ENCODE measurements around the gene RRP9. TPM values are rescaled to one million over a fixed set of nuclear protein-coding genes. Genes with fewer than 3 reads are reported as not detected.

The RRP9 gene
- total and polyA plus RNA-seq, 2 donors (not counting 1 experiment from before 2014, with no cell fraction given): 10.6 to 19.7 TPM

DNA sequence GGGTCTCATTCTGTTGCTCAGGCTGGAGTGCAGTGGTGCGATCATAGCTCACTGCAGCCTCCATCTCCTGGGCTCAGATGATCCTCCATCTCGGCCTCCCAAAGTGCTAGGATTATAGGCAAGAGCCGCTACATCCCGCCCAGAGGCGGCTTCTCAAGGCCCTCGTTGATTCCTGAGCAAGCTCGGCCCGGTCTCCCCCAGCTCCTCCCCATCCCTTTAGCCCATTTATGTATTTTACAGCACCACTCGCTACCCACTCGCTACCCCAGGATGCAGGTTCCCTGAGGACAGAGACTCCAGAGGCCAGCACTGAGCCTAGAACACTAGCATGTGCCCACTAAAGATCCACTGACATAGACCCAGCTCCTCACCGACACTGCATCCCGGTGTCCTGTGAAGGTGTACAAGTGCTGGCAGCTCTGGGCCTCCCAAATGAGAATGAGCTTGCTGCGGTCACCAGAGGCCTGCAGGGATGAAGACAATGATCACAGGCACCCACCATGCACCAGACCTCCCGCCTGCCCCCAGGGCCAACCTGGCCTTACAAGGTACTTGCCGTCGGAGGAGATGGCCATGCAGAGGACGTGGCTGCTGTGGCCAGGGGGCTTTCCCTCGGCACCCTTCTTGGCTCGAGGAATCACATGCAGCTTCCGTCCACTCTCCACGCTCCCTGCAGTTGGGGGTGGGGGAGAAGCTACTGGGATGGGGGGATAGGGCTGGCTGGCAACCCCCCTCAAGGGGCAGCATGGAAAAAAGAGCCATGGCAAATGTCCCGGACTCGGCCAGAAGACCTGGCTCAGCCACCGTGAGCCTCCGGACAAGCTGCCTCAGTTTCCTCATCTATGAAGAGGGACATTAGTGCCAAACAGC, 5.6 kb downstream of the RRP9 start:
- Histone ChIP-seq H3K79me2 (ENCODE audit: control insufficient read depth, insufficient read depth, low read length) (peaks cover 17% of the 10 kb centered on the region), H3K4me3 (replicated peaks in 1 of 4; ENCODE audit: control extremely low read depth in 1 of 4, insufficient read depth in 1 of 4, low read depth in 3 of 4, low read length in 4 of 4) (no peak overlapping the region), H3K4me2 (ENCODE audit: extremely low read depth, insufficient read depth, low read length) (no peak overlapping the region), H3K27ac (ENCODE audit: insufficient read depth, low read length) (no peak overlapping the region), H3K9me3 (ENCODE audit: control insufficient read depth, insufficient read depth, low read depth, low read length) (no peaks in the 10 kb centered on the region), H3K4me1 (ENCODE audit: control insufficient read depth, extremely low read depth, insufficient read depth, low read length) (peaks cover 2% of the 10 kb centered on the region), H3K36me3 (ENCODE audit: control insufficient read depth, insufficient read depth, low read length) (peaks cover 20% of the 10 kb centered on the region), H3K9ac (ENCODE audit: insufficient read depth, low read length) (no peak overlapping the region), H4K20me1 (ENCODE audit: control insufficient read depth, extremely low read depth, insufficient read depth, low read length) (no peaks in the 10 kb centered on the region), H2AFZ (ENCODE audit: low read length) (no peak overlapping the region), H3K27me3 (ENCODE audit: control insufficient read depth, insufficient read depth, low read length) (no peaks in the 10 kb centered on the region)
- no peak for TF ChIP-seq EZH2 (IDR thresholded peaks at IDR 0.05; ENCODE audit: low read length, missing control alignments)
- TF ChIP-seq, protein P1, sequence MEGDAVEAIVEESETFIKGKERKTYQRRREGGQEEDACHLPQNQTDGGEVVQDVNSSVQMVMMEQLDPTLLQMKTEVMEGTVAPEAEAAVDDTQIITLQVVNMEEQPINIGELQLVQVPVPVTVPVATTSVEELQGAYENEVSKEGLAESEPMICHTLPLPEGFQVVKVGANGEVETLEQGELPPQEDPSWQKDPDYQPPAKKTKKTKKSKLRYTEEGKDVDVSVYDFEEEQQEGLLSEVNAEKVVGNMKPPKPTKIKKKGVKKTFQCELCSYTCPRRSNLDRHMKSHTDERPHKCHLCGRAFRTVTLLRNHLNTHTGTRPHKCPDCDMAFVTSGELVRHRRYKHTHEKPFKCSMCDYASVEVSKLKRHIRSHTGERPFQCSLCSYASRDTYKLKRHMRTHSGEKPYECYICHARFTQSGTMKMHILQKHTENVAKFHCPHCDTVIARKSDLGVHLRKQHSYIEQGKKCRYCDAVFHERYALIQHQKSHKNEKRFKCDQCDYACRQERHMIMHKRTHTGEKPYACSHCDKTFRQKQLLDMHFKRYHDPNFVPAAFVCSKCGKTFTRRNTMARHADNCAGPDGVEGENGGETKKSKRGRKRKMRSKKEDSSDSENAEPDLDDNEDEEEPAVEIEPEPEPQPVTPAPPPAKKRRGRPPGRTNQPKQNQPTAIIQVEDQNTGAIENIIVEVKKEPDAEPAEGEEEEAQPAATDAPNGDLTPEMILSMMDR (conservative IDR thresholded peaks at IDR 0.05 in 1 of 2, IDR thresholded peaks at IDR 0.05 in 1 of 2; ENCODE audit: low read depth in 1 of 2, low read length in 2 of 2): no peak
- no peak for DNase-seq (ENCODE audit: low read depth in 2 of 2)

DNA sequence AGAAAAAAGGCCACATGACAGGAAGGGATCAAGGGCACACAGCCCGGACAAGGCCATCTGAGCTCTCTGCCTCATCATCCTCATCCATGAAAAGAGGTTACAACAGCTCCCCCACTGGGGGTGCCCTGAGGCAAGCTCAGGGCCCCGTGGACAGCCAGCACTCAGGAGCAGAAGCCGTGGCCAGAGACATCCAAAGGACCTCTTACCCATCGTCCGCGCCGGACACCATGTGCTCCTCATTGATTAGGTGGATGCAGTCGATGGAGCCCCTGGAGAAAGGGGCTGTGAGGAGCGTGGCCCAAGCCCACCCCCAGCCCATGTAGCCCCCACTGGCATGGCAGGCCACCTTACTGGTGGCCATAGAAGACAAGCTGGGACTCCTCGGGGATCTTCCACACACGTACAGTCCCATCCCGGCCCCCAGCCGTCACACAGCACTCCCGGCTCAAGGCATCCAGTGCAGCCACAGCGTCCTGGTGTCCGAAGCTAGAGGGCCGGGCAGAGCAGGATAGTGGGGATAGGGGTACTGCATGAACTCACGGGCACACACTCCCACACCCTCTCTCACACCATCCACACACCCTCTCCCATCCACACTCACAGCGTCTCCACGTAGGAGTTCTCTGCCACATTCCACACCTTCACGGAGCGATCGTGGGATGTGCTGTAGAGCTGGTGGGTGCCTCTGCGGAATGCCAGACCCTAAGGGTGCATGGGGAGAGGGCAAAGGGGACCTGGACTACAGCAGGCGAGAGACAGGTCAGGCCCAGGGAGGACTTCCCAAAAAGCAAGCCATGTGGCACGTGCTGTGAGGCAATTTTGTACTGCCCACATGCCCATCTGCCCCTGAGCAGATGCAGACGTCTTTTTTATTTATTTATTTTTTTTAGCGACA, 6.5 kb downstream of the RRP9 start:
- Histone ChIP-seq H3K36me3 (ENCODE audit: control insufficient read depth, insufficient read depth, low read length) (peaks cover 20% of the 10 kb centered on the region), H3K27ac (ENCODE audit: insufficient read depth, low read length) (no peak overlapping the region), H3K4me3 (replicated peaks in 1 of 4; ENCODE audit: control extremely low read depth in 1 of 4, insufficient read depth in 1 of 4, low read depth in 3 of 4, low read length in 4 of 4) (no peak overlapping the region), H3K4me1 (ENCODE audit: control insufficient read depth, extremely low read depth, insufficient read depth, low read length) (no peaks in the 10 kb centered on the region), H3K27me3 (ENCODE audit: control insufficient read depth, insufficient read depth, low read length) (no peaks in the 10 kb centered on the region), H3K4me2 (ENCODE audit: extremely low read depth, insufficient read depth, low read length) (no peak overlapping the region), H3K9ac (ENCODE audit: insufficient read depth, low read length) (no peak overlapping the region), H3K9me3 (ENCODE audit: control insufficient read depth, insufficient read depth, low read depth, low read length) (no peaks in the 10 kb centered on the region), H3K79me2 (ENCODE audit: control insufficient read depth, insufficient read depth, low read length) (peaks cover 9% of the 10 kb centered on the region), H2AFZ (ENCODE audit: low read length) (no peak overlapping the region), H4K20me1 (ENCODE audit: control insufficient read depth, extremely low read depth, insufficient read depth, low read length) (no peaks in the 10 kb centered on the region)
- no peak for TF ChIP-seq EZH2 (IDR thresholded peaks at IDR 0.05; ENCODE audit: low read length, missing control alignments)
- no peak for DNase-seq (ENCODE audit: low read depth in 2 of 2)

DNA sequence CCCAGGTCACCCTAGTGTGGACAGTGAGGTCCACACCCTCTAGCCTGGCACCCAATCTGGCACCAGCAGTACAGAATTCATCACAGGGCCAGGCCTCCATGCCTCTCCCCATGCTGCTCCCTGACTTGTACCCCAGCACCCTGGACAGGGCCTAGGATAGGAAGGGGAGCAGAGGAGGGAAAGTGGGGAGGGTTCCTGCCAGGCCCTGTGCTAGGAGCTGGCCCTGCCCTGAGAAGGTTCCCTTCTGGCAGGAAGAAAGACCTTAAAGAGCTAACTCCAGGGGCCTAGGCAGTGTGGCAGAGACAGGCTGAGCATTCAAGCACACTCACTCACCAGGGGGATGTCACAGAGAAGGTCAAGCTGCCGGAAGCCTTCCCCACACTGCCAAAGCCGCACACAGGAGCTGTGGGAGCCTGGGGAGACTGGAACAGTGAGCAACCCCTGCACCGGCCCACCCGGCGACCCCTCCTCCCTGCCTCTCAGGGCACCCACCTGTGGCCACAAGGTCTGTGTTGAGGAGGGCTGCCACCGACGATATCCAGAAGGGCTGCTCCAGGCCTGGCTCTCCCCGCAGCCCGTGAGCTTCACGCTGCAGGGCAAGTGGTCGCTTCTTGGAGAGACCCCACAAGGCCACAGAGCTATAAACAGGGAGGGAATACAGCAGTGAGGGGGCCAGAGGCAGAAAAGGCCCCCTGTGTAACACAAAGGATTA, 7.4 kb downstream of the RRP9 start:
- DNase-seq (ENCODE audit: low read depth in 2 of 2): no peak
- no peaks in the 10 kb centered on the region for H3K4me1 ChIP-seq (ENCODE audit: control insufficient read depth, extremely low read depth, insufficient read depth, low read length)
- TF ChIP-seq EZH2 (IDR thresholded peaks at IDR 0.05; ENCODE audit: low read length, missing control alignments): no peak
- TF ChIP-seq, protein P1 (conservative IDR thresholded peaks at IDR 0.05 in 1 of 2, IDR thresholded peaks at IDR 0.05 in 1 of 2; ENCODE audit: low read depth in 1 of 2, low read length in 2 of 2): no peak

More for the DNA sequence above, 7.4 kb downstream of the RRP9 start:
- no peaks in the 10 kb centered on the region for H3K9me3 ChIP-seq (ENCODE audit: control insufficient read depth, insufficient read depth, low read depth, low read length)
- no peak overlapping the region for H2AFZ ChIP-seq (ENCODE audit: low read length)
- no peak overlapping the region for H3K4me2 ChIP-seq (ENCODE audit: extremely low read depth, insufficient read depth, low read length)
- H4K20me1 ChIP-seq (ENCODE audit: control insufficient read depth, extremely low read depth, insufficient read depth, low read length): no peaks in the 10 kb centered on the region
- H3K27ac ChIP-seq (ENCODE audit: insufficient read depth, low read length): no peak overlapping the region
- H3K36me3 ChIP-seq (ENCODE audit: control insufficient read depth, insufficient read depth, low read length): peaks cover 20% of the 10 kb centered on the region
- H3K4me3 ChIP-seq (replicated peaks in 1 of 4; ENCODE audit: control extremely low read depth in 1 of 4, insufficient read depth in 1 of 4, low read depth in 3 of 4, low read length in 4 of 4): no peak overlapping the region
- H3K27me3 ChIP-seq (ENCODE audit: control insufficient read depth, insufficient read depth, low read length): no peaks in the 10 kb centered on the region
- no peak overlapping the region for H3K9ac ChIP-seq (ENCODE audit: insufficient read depth, low read length)
- peaks cover 6% of the 10 kb centered on the region for H3K79me2 ChIP-seq (ENCODE audit: control insufficient read depth, insufficient read depth, low read length)

Data from fibroblast of lung (primary cell).